Endothelial cell of umbilical vein (primary cell): ENCODE results near the gene GPR4.

Source experiments
- JUN ChIP-seq: IDR thresholded peaks from 2 replicates; pipeline ENCODE4 v1.6.1; 2011; ENCODE audit warnings: borderline replicate concordance, low read depth; ENCODE audit not compliant: insufficient read length, insufficient read depth
- POLR2A ChIP-seq: IDR thresholded peaks from 2 replicates; pipeline ENCODE4 v1.6.1; 2012; ENCODE audit warnings: low read depth, mild to moderate bottlenecking, control low read depth, low read length

GRCh38 chr19:45593520-45593919, 8.5 kb downstream of the GPR4 start:
- TF ChIP-seq POLR2A (no peak), JUN (no peak)
